Astrocyte of the cerebellum (primary cell): ENCODE data around the gene TSPYL1.

ENCODE experiments used
- DNase-seq: peaks from one replicate; pipeline ENCODE4 v3.0.0-alpha.2; 2011; ENCODE audit warnings: low read depth
- H3K4me3 ChIP-seq: 2 replicates; pipeline ENCODE4 v1.5.1; 2011; ENCODE audit warnings: mild to moderate bottlenecking, low read depth, low read length, moderate library complexity
- CTCF ChIP-seq: IDR thresholded peaks from 2 replicates; pipeline ENCODE4 v1.5.1; 2012; ENCODE audit warnings: low read length, low read depth, moderate library complexity, mild to moderate bottlenecking; ENCODE audit errors: missing control alignments
- in situ Hi-C: cut with HindIII; loops from 2 replicates; pipeline ENCODE4 v1.10.0; 2017; ENCODE audit warnings: low sequenced_read_pairs

Gene TSPYL1

GRCh38 chr6:116266803-116267202, 12.9 kb downstream of the TSPYL1 start:
- in situ Hi-C loops, result no loop called here
- no peak overlapping the region for H3K4me3 ChIP-seq
- no peak for TF ChIP-seq CTCF
- DNase-seq, result no peak

GRCh38 chr6:116265041-116265829, 14.5 kb downstream of the TSPYL1 start:
- no peak overlapping the region for H3K4me3 ChIP-seq
- DNase-seq, result no peak
- in situ Hi-C loops, result no loop called here
- TF ChIP-seq CTCF, result no peak

GRCh38 chr6:116263353-116263752, 16.4 kb downstream of the TSPYL1 start:
- no peak for DNase-seq
- no peak overlapping the region for H3K4me3 ChIP-seq
- no peak for TF ChIP-seq CTCF
- in situ Hi-C loops, result no loop called here

GRCh38 chr6:116258520-116258919, 21.2 kb downstream of the TSPYL1 start:
- TF ChIP-seq CTCF, result no peak
- no peak for DNase-seq
- H3K4me3 ChIP-seq, result no peak overlapping the region
- in situ Hi-C loops, result no loop called here

GRCh38 chr6:116256694-116257093, 23.0 kb downstream of the TSPYL1 start:
- no peak overlapping the region for H3K4me3 ChIP-seq
- no peak for DNase-seq
- TF ChIP-seq CTCF, result no peak
- in situ Hi-C loops, result no loop called here

GRCh38 chr6:116255246-116255800, 24.4 kb downstream of the TSPYL1 start:
- TF ChIP-seq CTCF, result no peak
- in situ Hi-C loops, result no loop called here
- peak overlapping the region; percentile 4 for H3K4me3 ChIP-seq
- no peak for DNase-seq
